Fibroblast of the aortic adventitia (primary cell): Measurements from ENCODE around the gene PCBP3. TPM values are rescaled to one million over a fixed set of nuclear protein-coding genes. Genes with fewer than 3 reads are reported as not detected.
"Not testable (repeated sequence)": the region's sequence is repeated elsewhere in the genome, so short reads cannot be mapped to it uniquely, and the experiment has no call there.

Experiments
- DNase-seq: peaks from one replicate; pipeline ENCODE4 v3.0.0-alpha.2; 2010; ENCODE audit warnings: low read depth
- H3K4me3 ChIP-seq: 2 replicates; pipeline ENCODE4 v1.5.1; 2011; ENCODE audit warnings: low read depth, mild to moderate bottlenecking, control low read depth, low read length, moderate library complexity
- CTCF ChIP-seq: IDR thresholded peaks from 2 replicates; pipeline ENCODE4 v1.5.1; 2011; ENCODE audit warnings: mild to moderate bottlenecking, low read length, control low read depth, inconsistent platforms; ENCODE audit not compliant: insufficient read depth
- total RNA-seq: library from RNA; depleted of rRNA; stranded (reverse); fragments of >200 nt; gene quantifications from 2 replicates; pipeline ENCODE4 v1.2.3, GENCODE V29; 2012; ENCODE audit warnings: low replicate concordance

PCBP3 gene
- total RNA-seq, 1 donor, result 1.2 TPM

DNA sequence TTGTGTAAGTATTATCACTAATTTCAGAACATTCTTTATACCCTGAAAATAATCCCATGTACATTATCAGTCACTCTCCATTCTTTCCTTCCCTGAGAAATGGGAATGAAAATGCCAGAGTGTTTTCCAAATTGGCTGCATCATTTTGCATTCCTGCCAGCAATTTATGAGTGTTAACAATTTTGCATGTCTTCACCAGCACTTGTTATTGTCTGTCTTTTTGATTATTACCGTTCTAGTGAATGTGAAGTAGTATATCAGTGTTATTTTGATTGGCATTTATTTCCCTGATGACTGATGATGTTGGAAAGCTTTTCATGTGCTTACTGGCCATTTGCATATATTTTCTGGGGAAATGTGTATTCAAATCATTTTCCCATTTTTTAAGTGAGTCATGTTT lies 71.9 kb downstream of the PCBP3 start:
- DNase-seq, result no peak
- no peak for TF ChIP-seq CTCF
- H3K4me3 ChIP-seq, result no peak overlapping the region

GRCh38 chr21:45718413-45718812 lies 74.9 kb downstream of the PCBP3 start:
- TF ChIP-seq CTCF, result no peak
- DNase-seq, result no peak
- no peak overlapping the region for H3K4me3 ChIP-seq

DNA sequence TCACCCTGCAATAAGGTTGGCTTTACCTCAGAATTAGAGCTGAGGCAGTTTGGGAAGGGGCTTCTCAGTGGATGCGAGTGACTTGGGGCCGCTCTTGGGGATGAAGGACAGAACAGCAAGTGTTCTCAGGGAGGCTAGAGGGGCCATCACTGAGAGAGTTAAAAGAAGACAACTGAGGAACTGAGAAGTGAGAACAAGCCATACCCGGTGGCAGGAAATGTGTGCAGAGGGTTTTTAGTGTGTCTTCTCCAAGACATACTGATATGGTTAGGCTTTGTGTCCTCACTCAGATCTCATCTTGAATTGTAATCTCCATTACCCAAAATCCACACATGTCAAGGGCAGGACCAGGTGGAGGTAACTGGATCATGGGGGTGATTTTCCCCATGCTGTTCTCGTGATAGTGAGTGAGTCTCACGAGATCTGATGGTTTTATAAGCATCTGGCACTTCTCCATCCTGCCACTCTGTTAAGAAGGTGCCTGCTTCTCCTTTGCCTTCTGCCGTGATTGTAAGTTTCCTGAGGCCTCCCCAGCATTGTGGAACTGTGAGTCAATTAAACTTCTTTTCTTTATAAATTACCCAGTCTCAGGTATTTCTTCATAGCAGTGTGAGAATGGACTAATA lies 75.8 kb downstream of the PCBP3 start:
- DNase-seq, result no peak
- no peak overlapping the region for H3K4me3 ChIP-seq
- no peak for TF ChIP-seq CTCF

DNA sequence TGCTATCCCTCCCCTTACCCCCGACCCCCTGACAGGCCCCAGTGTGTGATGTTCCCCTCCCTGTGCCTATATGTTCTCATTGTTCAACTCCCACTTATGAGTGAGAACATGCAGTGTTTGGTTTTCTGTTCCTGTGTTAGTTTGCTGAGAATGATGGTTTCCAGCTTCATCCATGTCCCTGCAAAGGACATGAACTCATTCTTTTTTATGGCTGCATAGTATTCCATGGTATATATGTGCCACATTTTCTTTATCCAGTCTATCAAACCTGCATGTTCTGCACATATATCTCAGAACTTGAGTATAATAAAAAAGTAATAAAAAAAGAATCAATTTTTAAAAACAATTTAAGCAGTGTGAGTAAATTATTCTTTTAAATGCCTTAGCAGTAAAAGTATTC lies 76.7 kb downstream of the PCBP3 start:
- DNase-seq, H3K4me3 ChIP-seq: not testable (repeated sequence)

DNA sequence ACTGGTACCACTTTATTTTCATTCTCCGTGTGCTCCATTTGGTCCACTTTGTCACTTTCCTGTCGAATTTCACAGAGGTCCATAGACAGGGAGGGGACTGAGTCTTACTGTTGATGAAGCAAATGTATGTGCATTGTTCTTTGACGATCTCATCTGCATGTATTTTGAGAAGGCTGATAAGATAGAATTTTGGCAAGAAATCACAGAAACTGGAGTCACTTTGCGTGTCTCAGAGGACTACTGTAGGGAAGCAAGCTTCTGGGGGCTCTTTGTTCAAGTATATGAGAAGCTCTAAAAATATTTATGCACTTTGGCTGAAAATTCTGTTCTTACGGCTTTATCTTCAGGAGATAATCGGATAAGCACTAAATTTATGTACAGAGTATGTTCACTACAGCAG lies 78.1 kb downstream of the PCBP3 start:
- no peak for TF ChIP-seq CTCF
- DNase-seq, result peak; percentile 77
- no peak overlapping the region for H3K4me3 ChIP-seq

- no peak for DNase-seq
- H3K4me3 ChIP-seq, result no peak overlapping the region
Measured at GRCh38 chr21:45723049-45723958, 79.8 kb downstream of the PCBP3 start.

More at GRCh38 chr21:45723049-45723958, 79.8 kb downstream of the PCBP3 start:
- no peak for TF ChIP-seq CTCF
